Uterus (tissue), 4 donors: ENCODE results near the gene SPINT4. TPM values are rescaled to one million over a fixed set of nuclear protein-coding genes. Genes with fewer than 3 reads are reported as not detected.
"Not testable (repeated sequence)": the region's sequence is repeated elsewhere in the genome, so short reads cannot be mapped to it uniquely, and the experiment has no call there.

Source experiments
- DNase-seq, 2 donors: peaks; one replicate each; pipeline ENCODE4 v3.0.0-alpha.2; 2019 to 2020
- H3K27ac ChIP-seq, 2 donors: fragments of 200-600 bp; sonication (generic); 1 replicate in 1 of 2; 2 replicates in 1 of 2; pipeline ENCODE4 v1.5.1; 2016 to 2018
- H3K27me3 ChIP-seq, 2 donors: fragments of 200-600 bp; sonication (generic); one replicate each; pipeline ENCODE4 v1.5.1; 2018 to 2019; ENCODE audit warnings: control low read depth in 1 of 2
- H3K36me3 ChIP-seq, 2 donors: fragments of 200-600 bp; sonication (generic); one replicate each; pipeline ENCODE4 v1.5.1; 2019; ENCODE audit warnings: control low read depth in 1 of 2
- H3K4me1 ChIP-seq, 2 donors: fragments of 200-600 bp; sonication (generic); one replicate each; pipeline ENCODE4 v1.5.1; 2018 to 2019; ENCODE audit warnings: control low read depth in 1 of 2
- H3K4me3 ChIP-seq, 2 donors: fragments of 200-600 bp; sonication (generic); 1 replicate in 1 of 2; 2 replicates in 1 of 2; pipeline ENCODE4 v1.5.1; 2018 to 2019; ENCODE audit warnings: mild to moderate bottlenecking in 1 of 2
- H3K9me3 ChIP-seq, 2 donors: fragments of 200-600 bp; sonication (generic); one replicate each; pipeline ENCODE4 v1.5.1; 2019; ENCODE audit warnings: control low read depth in 1 of 2
- CTCF ChIP-seq, 4 experiments: fragments of 200-600 bp in 2 of 4; fragments of 450-650 bp in 2 of 4; sonication (generic) in 2 of 4; IDR thresholded peaks; one replicate each; pipeline ENCODE4 v1.5.1; 2016 to 2019; ENCODE audit warnings: antibody characterized with exemption in 4 of 4, mild to moderate bottlenecking in 2 of 4, moderate library complexity in 1 of 4
- POLR2A ChIP-seq, 2 donors: fragments of 450-650 bp; IDR thresholded peaks; one replicate each; pipeline ENCODE4 v1.6.1; 2016; ENCODE audit warnings: antibody characterized with exemption in 2 of 2, mild to moderate bottlenecking in 1 of 2, moderate library complexity in 1 of 2
- intact Hi-C: fragments of 100-400 bp; cut with DNase I; formaldehyde crosslinking; loops from one replicate; pipeline ENCODE4 v1.15.1; 2023; ENCODE audit warnings: low total_unique reads
- total RNA-seq, 4 donors: library from RNA; depleted of rRNA in 3 of 4; stranded (reverse); fragments of >200 nt in 3 of 4; gene quantifications; one replicate each; pipeline versions ENCODE4 v1.1.0 to v1.2.4, GENCODE V29; 2014 to 2023
- donor health status: DM: yes; HTN: yes; CAD: no.

SPINT4 gene
- total RNA-seq, 4 donors from 2014 or later, result not detected

- no peak for DNase-seq
- H3K36me3 ChIP-seq, result no peaks in the 10 kb centered on the region
- intact Hi-C loops, result no loop called here
- no peak overlapping the region for H3K27ac ChIP-seq
- H3K4me3 ChIP-seq, result no peak overlapping the region
- TF ChIP-seq POLR2A (IDR thresholded peaks at IDR 0.05) (no peak), CTCF (IDR thresholded peaks at IDR 0.05) (no peak)
- H3K4me1 ChIP-seq, result no peaks in the 10 kb centered on the region
- no peaks in the 10 kb centered on the region for H3K9me3 ChIP-seq
- H3K27me3 ChIP-seq, result no peaks in the 10 kb centered on the region
Observed at GRCh38 chr20:45745015-45745414, 22.9 kb downstream of the SPINT4 start.

GRCh38 chr20:45751721-45752120 lies 29.6 kb downstream of the SPINT4 start:
- no peak for TF ChIP-seq POLR2A (IDR thresholded peaks at IDR 0.05)
- no peak for TF ChIP-seq CTCF (IDR thresholded peaks at IDR 0.05)
- H3K4me1 ChIP-seq, result no peaks in the 10 kb centered on the region
- no peak overlapping the region for H3K27ac ChIP-seq
- no peak overlapping the region for H3K4me3 ChIP-seq
- intact Hi-C loops, result no loop called here
- H3K9me3 ChIP-seq, result no peaks in the 10 kb centered on the region
- DNase-seq, result no peak
- H3K36me3 ChIP-seq, result no peaks in the 10 kb centered on the region
- H3K27me3 ChIP-seq, result no peaks in the 10 kb centered on the region

GRCh38 chr20:45752746-45753145 lies 30.6 kb downstream of the SPINT4 start:
- Histone ChIP-seq H3K27me3 (no peaks in the 10 kb centered on the region), H3K9me3 (no peaks in the 10 kb centered on the region), H3K4me1 (no peaks in the 10 kb centered on the region), H3K36me3 (no peaks in the 10 kb centered on the region), H3K27ac (no peak overlapping the region), H3K4me3 (no peak overlapping the region)
- DNase-seq, result no peak
- intact Hi-C loops, result no loop called here
- TF ChIP-seq CTCF (IDR thresholded peaks at IDR 0.05), result no peak
- TF ChIP-seq POLR2A (IDR thresholded peaks at IDR 0.05), result no peak

GRCh38 chr20:45758096-45758495 lies 35.9 kb downstream of the SPINT4 start:
- intact Hi-C loops, result no loop called here
- H3K36me3 ChIP-seq, result no peaks in the 10 kb centered on the region
- no peak for DNase-seq
- H3K4me3 ChIP-seq, result no peak overlapping the region
- no peaks in the 10 kb centered on the region for H3K4me1 ChIP-seq
- TF ChIP-seq POLR2A (IDR thresholded peaks at IDR 0.05) (no peak), CTCF (IDR thresholded peaks at IDR 0.05) (no peak)
- no peaks in the 10 kb centered on the region for H3K27me3 ChIP-seq
- no peaks in the 10 kb centered on the region for H3K9me3 ChIP-seq
- no peak overlapping the region for H3K27ac ChIP-seq

GRCh38 chr20:45759921-45760320 lies 37.8 kb downstream of the SPINT4 start:
- intact Hi-C loops, result loop anchor here (10.0 kb wide), 1 partner anchor 445 kb away; no protein-coding TSS in a partner anchor
- H3K27me3 ChIP-seq, H3K9me3 ChIP-seq, DNase-seq, H3K4me1 ChIP-seq, H3K27ac ChIP-seq, H3K36me3 ChIP-seq, H3K4me3 ChIP-seq: not testable (repeated sequence)

GRCh38 chr20:45761966-45762365 lies 39.8 kb downstream of the SPINT4 start:
- H3K4me3 ChIP-seq, H3K27ac ChIP-seq, DNase-seq, H3K27me3 ChIP-seq, H3K9me3 ChIP-seq, H3K4me1 ChIP-seq, H3K36me3 ChIP-seq: not testable (repeated sequence)
- intact Hi-C loops, result loop anchor here (10.0 kb wide), 1 partner anchor 447 kb away; no protein-coding TSS in a partner anchor

- H3K27me3 ChIP-seq, H3K4me1 ChIP-seq, H3K36me3 ChIP-seq, H3K4me3 ChIP-seq, H3K9me3 ChIP-seq, DNase-seq, H3K27ac ChIP-seq: not testable (repeated sequence)
- intact Hi-C loops, result loop anchor here (10.0 kb wide), 1 partner anchor 450 kb away; no protein-coding TSS in a partner anchor
Observed at GRCh38 chr20:45764618-45765282, 42.6 kb downstream of the SPINT4 start.
